Measurements from ENCODE around the gene GAB2.
"Not testable (repeated sequence)": the region's sequence is repeated elsewhere in the genome, so short reads cannot be mapped to it uniquely, and the experiment has no call there.

Gene GAB2, protein sequence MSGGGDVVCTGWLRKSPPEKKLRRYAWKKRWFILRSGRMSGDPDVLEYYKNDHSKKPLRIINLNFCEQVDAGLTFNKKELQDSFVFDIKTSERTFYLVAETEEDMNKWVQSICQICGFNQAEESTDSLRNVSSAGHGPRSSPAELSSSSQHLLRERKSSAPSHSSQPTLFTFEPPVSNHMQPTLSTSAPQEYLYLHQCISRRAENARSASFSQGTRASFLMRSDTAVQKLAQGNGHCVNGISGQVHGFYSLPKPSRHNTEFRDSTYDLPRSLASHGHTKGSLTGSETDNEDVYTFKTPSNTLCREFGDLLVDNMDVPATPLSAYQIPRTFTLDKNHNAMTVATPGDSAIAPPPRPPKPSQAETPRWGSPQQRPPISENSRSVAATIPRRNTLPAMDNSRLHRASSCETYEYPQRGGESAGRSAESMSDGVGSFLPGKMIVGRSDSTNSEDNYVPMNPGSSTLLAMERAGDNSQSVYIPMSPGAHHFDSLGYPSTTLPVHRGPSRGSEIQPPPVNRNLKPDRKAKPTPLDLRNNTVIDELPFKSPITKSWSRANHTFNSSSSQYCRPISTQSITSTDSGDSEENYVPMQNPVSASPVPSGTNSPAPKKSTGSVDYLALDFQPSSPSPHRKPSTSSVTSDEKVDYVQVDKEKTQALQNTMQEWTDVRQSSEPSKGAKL

DNA sequence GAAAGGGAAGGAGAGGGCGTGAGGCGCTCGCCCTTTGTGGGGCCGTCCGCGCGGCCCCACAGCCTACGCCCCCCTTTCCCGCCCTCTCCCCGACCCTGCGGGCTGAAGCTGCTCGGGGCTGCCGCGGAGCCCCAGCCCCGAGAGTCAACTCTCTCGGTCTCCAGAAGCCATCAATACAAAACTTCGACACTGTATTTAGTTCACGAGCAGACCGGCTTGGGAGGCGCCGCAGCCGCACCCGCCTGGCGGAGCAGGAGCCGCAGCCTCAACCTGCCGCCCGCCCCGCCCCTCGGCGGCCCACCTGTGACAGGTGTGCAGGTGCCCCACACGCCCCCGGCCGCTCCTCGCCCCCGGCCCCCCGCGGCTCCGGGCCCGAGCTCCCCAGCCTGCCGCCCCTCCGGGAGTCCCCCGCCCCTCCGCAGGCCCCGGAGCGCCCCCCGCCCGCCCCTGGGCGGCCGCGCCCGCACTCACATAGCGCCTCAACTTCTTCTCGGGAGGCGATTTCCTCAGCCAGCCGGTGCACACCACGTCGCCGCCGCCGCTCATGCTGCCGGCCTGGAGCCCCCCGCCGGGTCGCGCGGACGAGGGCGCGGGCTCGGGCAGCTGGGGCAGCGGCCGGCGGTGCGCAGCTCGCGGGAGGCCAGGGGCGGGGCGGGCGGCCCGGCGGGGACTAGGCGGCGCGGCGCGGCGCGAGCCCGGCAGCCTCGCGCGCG, at the start of gene GAB2:
Gene GAB2 (minus strand): TSS at position 646 of the 713 bp plus-strand sequence. CDS start 100 bp downstream, at position 546.
- Mint-ChIP-seq H3K4me3 (peak within 1 kb of the TSS; percentile 97), H3K4me1 (peaks cover 82% of the 10 kb centered on the region), H3K27ac (peak within 1 kb of the TSS; percentile 94), H3K27me3 (no peaks in the 10 kb centered on the region), H3K36me3 (no peaks in the 10 kb centered on the region), H3K9me3 (no peaks in the 10 kb centered on the region)
- ATAC-seq: peak; percentile 35

DNA sequence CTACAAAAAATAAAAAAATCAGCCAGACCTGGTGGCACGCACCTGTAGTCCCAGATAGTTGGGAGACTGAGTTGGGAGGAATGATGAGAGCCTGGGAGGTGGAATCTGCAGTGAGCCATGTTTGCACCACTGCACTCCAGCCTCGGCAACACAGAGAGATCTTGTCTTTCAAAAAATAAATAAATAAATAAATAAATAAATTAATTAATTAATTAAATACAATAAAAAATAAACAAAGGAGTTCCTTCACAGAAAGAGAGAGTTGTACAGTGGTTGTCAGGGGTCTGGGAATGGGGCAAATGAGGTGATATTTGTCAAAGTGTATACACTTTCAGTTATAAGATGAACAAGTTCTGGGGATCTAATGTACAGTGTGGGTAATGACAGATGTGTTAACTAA, 49.8 kb upstream of the GAB2 start:
- Mint-ChIP-seq H3K4me1 (peaks cover 25% of the 10 kb centered on the region), H3K27me3 (no peaks in the 10 kb centered on the region), H3K4me3 (no peak overlapping the region), H3K36me3 (peaks cover 29% of the 10 kb centered on the region), H3K27ac (peak overlapping the region; percentile 84), H3K9me3 (peaks cover 3% of the 10 kb centered on the region)
- no peak for ATAC-seq

DNA sequence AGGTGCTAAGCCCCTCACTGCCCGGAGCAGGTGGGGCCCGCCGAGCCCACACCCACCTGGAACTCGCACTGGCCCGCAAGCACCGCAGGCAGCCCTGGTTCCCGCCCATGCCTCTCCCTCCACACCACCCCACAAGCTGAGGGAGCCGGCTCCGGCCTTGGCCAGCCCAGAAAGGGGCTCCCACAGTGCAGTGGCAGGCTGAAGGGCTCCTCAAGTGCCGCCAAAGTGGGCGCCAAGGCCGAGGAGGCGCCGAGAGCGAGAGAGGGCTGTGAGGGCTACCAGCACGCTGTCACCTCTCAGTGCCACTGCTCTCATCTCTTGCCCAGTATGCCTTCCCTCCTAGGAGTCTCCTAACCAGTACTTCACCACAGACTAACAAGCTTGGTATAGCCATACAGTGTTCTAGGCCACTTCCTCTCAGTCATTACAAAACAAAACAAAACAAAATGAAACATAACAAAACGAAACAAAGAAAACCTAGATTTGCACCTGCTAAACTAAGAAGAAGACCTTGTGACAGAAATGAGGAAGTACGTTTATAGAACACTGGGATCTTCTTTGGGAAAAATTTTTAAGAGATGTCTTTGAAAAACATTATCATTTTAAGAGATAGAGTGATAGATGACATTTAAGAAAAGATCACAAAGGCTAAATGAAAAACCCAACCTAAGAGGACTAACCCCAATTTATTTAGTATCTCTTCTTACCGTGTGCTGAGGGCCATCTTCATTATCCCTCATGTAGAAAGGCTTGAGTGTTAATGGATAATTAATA, 47.7 kb upstream of the GAB2 start:
- H3K4me3 Mint-ChIP-seq: peak overlapping the region; percentile 37
- no peaks in the 10 kb centered on the region for H3K9me3 Mint-ChIP-seq
- H3K36me3 Mint-ChIP-seq: peaks cover 41% of the 10 kb centered on the region
- ATAC-seq: peak; percentile 99
- peak overlapping the region; percentile 84 for H3K27ac Mint-ChIP-seq
- H3K4me1 Mint-ChIP-seq: peaks cover 28% of the 10 kb centered on the region
- H3K27me3 Mint-ChIP-seq: no peaks in the 10 kb centered on the region

DNA sequence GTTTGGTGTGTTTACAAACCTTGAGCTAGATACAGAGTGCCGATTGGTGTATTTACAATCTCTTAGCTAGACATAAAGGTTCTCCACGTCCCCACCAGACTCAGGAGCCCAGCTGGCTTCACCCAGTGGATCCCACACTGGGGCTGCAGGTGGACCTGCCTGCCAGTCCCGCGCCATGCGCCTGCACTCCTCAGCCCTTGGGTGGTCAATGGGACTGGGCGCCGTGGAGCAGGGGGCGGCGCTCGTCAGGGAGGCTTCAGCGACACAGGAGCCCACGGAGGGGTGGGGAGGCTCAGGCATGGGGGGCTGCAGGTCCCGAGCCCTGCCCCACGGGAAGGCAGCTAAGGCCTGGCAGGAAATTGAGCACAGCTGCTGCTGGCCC, 47.2 kb upstream of the GAB2 start:
- H3K9me3 Mint-ChIP-seq, H3K4me3 Mint-ChIP-seq, H3K27me3 Mint-ChIP-seq, ATAC-seq: not testable (repeated sequence)
- Mint-ChIP-seq H3K27ac (peak overlapping the region; percentile 84), H3K4me1 (peaks cover 28% of the 10 kb centered on the region), H3K36me3 (peaks cover 46% of the 10 kb centered on the region)

DNA sequence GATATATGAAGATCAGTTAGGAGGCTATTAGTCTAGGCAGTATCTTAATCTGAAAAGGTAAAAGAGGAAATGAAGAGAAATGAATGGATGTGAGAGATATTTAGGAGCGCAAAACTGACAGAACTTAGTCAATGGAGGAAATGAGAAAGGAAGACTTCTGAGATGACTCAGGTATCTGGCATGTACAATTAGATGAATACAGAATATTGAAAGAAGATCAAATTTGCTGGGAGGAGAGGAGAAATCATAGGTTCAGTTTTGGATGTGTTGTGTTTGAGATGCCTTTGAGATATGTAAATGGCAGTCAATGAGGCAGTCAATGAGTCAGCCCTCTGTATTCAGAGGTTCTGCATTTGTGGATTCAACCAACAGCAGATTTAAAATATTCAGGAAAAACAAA, 42.9 kb upstream of the GAB2 start:
- H3K9me3 Mint-ChIP-seq: peaks cover 6% of the 10 kb centered on the region
- peak; percentile 46 for ATAC-seq
- H3K27me3 Mint-ChIP-seq: no peaks in the 10 kb centered on the region
- no peak overlapping the region for H3K27ac Mint-ChIP-seq
- peaks cover 24% of the 10 kb centered on the region for H3K4me1 Mint-ChIP-seq
- H3K4me3 Mint-ChIP-seq: no peak overlapping the region
- peaks cover 70% of the 10 kb centered on the region for H3K36me3 Mint-ChIP-seq

DNA sequence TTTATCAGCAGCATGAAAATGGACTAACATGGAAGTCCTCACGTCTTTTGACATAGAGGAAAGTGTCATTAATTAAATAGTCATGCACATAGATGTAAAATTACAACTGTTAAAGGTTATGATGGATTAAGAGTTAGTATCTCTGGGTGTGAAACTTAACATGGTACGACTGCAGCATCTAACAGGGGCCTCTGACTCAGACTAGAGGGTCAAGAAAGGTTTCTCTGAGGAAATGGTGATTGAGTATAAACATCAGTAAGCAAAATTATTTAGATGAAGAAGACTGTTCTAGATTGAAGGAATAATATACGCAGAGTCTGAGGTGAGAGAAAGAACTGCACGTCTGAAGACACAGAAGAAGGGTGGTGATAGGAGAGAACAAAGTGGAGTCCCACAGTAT, 42.1 kb upstream of the GAB2 start:
- H3K27me3 Mint-ChIP-seq: no peaks in the 10 kb centered on the region
- no peak for ATAC-seq
- peaks cover 6% of the 10 kb centered on the region for H3K9me3 Mint-ChIP-seq
- peaks cover 19% of the 10 kb centered on the region for H3K4me1 Mint-ChIP-seq
- no peak overlapping the region for H3K4me3 Mint-ChIP-seq
- no peak overlapping the region for H3K27ac Mint-ChIP-seq
- peaks cover 78% of the 10 kb centered on the region for H3K36me3 Mint-ChIP-seq

DNA sequence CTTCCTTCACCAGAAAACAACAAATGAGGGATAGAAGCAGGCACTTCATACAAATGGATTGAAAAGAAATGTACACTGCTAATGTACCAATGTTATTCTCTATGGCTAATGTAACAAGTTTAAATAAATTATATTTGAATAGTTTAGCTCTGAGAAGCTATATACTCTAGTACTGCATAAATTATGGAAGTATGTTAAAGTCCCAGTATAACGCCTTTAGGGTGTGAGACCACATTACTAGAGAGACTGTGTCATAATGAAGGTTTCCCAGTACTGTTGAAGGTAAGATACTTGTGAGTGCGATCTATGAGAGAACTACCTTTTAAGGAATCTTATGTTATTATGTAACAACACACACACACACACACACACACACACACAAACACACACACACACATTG, 39.8 kb upstream of the GAB2 start:
- Mint-ChIP-seq H3K4me3 (no peak overlapping the region), H3K27ac (no peak overlapping the region), H3K9me3 (peaks cover 6% of the 10 kb centered on the region), H3K36me3 (peaks cover 80% of the 10 kb centered on the region), H3K4me1 (peaks cover 35% of the 10 kb centered on the region), H3K27me3 (no peaks in the 10 kb centered on the region)
- no peak for ATAC-seq

DNA sequence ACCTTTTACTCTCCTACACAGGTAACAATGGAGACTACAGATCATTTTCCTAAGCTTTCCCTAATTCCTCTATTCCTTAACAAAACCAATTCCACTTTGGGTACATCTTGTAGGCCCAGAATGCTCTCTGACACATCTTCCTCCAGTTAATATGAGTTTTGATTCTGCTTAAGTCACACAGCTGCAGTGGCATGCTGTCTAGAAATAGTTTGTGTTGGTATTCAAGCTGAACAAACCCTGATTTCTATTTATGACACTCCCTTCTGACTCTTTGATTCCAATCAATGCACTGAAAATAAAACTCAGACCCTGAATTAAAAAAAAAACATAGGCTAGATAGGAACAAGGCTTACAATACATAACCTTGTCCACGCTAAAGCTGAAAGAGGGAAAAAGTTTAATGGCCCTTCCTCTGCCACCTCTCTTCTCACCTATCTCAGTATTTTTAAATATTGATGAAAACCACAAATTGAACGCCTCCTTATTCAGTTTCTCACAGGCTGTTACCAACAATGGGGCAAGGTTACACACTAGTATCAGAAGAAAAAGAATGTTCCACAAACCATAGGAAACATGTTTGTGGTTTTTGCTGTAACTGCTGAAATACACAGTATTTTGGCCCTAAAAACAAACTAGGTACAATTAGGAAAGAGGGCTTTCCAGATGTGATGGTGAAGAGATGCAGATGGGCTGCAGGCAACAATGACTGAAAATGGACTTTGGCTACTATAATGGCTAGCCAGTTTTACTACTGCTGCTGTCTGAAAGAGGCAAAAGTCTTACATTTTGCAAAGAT, 35.7 kb upstream of the GAB2 start:
- no peak overlapping the region for H3K4me3 Mint-ChIP-seq
- H3K4me1 Mint-ChIP-seq: peaks cover 33% of the 10 kb centered on the region
- H3K36me3 Mint-ChIP-seq: peaks cover 51% of the 10 kb centered on the region
- H3K9me3 Mint-ChIP-seq: no peaks in the 10 kb centered on the region
- peak overlapping the region; percentile 18 for H3K27ac Mint-ChIP-seq
- no peak for ATAC-seq
- no peaks in the 10 kb centered on the region for H3K27me3 Mint-ChIP-seq

DNA sequence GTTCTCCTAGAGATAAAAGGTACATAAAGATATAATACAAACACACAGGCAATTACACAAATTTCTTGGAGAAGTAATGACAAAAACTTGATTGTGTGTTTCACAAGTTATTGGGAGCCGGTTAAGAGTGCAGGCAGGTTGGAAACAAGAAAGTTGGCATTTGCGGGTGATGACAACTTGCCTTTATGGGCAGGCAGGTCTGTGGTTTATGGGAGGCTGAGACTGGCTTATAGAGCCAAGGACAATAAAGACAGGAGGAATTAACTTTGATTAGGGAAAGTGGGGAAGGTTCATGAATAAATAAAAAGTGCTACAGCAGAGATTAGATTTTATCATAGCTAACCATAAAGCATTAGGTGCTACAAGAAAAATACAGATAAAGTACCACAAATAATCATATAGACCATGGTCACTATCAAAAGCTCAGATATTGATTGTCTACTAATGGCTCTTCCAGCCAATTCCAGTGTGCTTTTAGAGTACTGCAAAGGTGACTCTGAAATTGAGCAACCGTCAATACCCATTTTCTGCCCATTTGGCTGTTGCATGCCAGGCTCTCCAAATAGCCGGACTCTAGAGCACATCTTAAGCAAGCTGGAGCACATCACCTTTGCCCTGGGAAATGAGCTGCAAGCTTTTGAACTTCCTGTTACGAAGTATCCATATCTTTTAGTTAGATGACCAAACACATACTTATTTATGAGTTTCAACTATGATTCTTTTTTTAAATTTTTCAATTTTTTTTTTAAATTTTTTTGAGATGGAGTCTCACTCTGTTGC, 33.9 kb upstream of the GAB2 start:
- H3K4me3 Mint-ChIP-seq: no peak overlapping the region
- H3K36me3 Mint-ChIP-seq: peaks cover 39% of the 10 kb centered on the region
- no peak for ATAC-seq
- H3K4me1 Mint-ChIP-seq: peaks cover 29% of the 10 kb centered on the region
- no peaks in the 10 kb centered on the region for H3K9me3 Mint-ChIP-seq
- H3K27me3 Mint-ChIP-seq: no peaks in the 10 kb centered on the region
- H3K27ac Mint-ChIP-seq: peak overlapping the region; percentile 52

DNA sequence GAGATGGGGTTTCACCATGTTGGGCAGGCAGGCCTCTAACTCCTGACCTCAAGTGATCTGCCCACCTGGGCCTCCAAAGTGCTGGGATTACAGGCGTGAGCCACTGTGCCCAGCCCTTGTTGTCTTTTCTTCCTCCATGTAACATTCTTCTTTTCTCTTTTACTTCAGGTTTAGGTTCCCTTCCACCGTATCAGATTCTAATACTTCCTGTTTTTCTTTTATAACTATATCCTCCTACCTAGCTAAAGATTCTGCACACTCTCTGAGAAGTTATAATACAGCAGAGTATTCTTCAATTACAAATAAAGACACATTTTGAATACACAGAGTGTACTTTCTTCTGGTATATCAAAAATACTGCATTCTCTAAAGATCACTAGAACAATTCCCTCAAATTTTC, 33.2 kb upstream of the GAB2 start:
- peak overlapping the region; percentile 52 for H3K27ac Mint-ChIP-seq
- no peak for ATAC-seq
- no peaks in the 10 kb centered on the region for H3K27me3 Mint-ChIP-seq
- H3K9me3 Mint-ChIP-seq: no peaks in the 10 kb centered on the region
- H3K4me1 Mint-ChIP-seq: peaks cover 28% of the 10 kb centered on the region
- H3K36me3 Mint-ChIP-seq: peaks cover 35% of the 10 kb centered on the region
- H3K4me3 Mint-ChIP-seq: no peak overlapping the region

DNA sequence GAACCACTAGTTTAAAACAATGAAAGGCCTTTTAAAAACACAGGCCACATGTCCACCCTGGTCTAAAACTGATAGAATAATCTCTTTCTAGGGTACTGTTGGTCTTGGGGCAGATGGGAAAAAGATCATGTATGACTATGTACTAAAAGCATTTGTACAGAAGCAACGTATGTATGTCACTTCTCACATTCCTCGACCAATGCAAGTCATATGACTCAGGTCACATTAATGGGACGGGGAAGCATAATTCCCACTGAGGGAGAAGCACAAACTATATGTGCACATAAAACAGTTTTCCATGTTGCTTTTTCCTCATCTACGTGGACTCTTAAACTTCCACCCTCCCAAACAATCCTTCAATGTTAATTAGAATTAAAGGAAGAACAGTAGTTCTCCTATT, 32.2 kb upstream of the GAB2 start:
- Mint-ChIP-seq H3K27me3 (no peaks in the 10 kb centered on the region), H3K4me3 (no peak overlapping the region), H3K9me3 (no peaks in the 10 kb centered on the region), H3K36me3 (peaks cover 25% of the 10 kb centered on the region), H3K4me1 (peaks cover 28% of the 10 kb centered on the region), H3K27ac (no peak overlapping the region)
- no peak for ATAC-seq

DNA sequence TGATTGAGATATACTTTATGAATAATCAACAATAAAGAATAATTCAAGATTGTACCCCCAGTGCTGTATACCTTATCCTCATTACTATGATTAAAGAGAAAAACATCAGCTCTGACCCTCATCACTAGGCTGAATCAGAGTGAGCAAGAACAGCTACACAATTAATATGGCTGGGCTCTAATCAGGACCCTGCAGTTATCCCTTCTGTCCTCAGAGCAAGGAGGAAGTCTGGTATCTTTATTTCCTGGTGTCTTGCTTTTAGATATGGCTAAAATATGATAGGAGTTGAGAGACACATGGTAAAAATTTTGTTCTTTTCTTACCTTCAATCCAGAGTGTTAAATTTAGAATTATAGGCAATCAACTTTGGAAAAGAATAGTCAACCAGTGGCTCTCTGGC, 28.6 kb upstream of the GAB2 start:
- no peaks in the 10 kb centered on the region for H3K9me3 Mint-ChIP-seq
- H3K4me1 Mint-ChIP-seq: peaks cover 8% of the 10 kb centered on the region
- ATAC-seq: no peak
- H3K27me3 Mint-ChIP-seq: no peaks in the 10 kb centered on the region
- H3K4me3 Mint-ChIP-seq: no peak overlapping the region
- H3K36me3 Mint-ChIP-seq: peaks cover 28% of the 10 kb centered on the region
- H3K27ac Mint-ChIP-seq: no peak overlapping the region

DNA sequence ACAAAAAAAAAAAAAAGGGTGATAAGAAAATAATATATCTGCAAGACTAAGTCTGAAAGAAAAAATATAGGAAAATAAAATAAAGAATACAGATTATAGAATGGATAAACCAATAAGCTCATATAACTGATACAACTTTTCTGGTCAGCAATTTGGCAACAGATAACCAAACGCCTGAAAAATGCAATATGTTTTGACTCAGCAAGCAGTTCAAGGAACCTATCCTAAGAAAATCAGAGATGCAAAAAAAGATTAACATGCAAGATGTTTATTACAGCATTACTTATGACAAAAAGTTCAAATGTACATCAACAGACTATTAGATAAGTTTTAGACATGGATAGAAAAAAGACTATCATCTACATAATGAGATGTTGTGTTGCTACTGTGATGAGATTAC, 27.1 kb upstream of the GAB2 start:
- no peak for ATAC-seq

DNA sequence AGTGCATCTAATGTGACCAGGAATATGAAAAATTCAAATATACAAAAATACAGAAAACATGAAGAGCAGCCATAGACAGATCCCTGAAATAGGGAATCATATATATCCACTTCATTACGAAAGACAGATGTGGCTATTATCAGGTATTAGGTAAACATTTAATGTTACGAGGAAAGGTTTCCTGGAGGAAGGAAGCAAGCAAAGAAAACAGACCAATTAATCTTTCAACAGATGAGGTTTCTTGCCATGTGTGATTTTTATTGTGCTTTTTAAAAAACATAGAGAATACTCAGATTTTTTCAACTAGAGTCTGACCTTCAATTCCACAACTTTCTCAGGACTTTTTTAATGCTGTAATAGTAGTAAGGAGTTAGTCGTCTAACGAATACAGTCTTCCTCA, 24.3 kb upstream of the GAB2 start:
- H3K27ac Mint-ChIP-seq: no peak overlapping the region
- no peaks in the 10 kb centered on the region for H3K27me3 Mint-ChIP-seq
- ATAC-seq: no peak
- peaks cover 30% of the 10 kb centered on the region for H3K36me3 Mint-ChIP-seq
- H3K4me1 Mint-ChIP-seq: peaks cover 19% of the 10 kb centered on the region
- H3K4me3 Mint-ChIP-seq: no peak overlapping the region
- H3K9me3 Mint-ChIP-seq: no peaks in the 10 kb centered on the region

More for the DNA sequence above, 27.1 kb upstream of the GAB2 start:
- no peaks in the 10 kb centered on the region for H3K4me1 Mint-ChIP-seq
- H3K36me3 Mint-ChIP-seq: peaks cover 23% of the 10 kb centered on the region
- no peaks in the 10 kb centered on the region for H3K9me3 Mint-ChIP-seq
- no peak overlapping the region for H3K4me3 Mint-ChIP-seq
- no peak overlapping the region for H3K27ac Mint-ChIP-seq
- no peaks in the 10 kb centered on the region for H3K27me3 Mint-ChIP-seq
